ENCODE data around the gene NAALADL2. TPM values are rescaled to one million over a fixed set of nuclear protein-coding genes. Genes with fewer than 3 reads are reported as not detected.

Gene NAALADL2
- total and polyA plus RNA-seq, 2 of the 13 experiments (the other 11 are each of a cell fraction or from before 2014, with no cell fraction given) = 0.08 TPM; not detected in 1

DNA sequence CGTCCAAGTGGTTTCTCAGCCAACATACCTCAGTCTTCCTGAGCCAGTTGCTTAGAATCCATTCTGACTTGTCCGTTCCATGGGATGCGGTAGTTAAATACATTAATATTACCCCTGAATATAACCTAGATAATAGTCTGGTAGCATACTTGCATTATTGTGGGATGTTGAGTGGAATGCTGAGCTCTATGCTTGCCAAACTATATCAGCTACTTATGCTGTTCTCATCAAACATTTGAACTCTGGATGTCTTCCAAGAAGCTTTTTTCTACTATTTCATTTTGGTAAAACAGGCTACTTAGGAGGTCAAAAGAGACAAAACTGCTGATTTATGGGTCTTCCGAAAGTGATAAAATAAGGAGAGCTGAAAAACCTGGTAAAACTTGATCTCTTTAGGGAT lies 429.5 kb downstream of the NAALADL2 start:
- intact Hi-C loops (cut with micrococcal nuclease; ENCODE audit: unreplicated experiment) = no loop called here
- ChIA-PET POLR2A (no interaction called here), CTCF (ENCODE audit: low intra/inter-chr PET ratio, low total read pairs) (no interaction called here)
- H3K27me3 ChIP-seq (ENCODE audit: control insufficient read depth in 1 of 2, insufficient read depth in 2 of 2, low read length in 2 of 2) = no peaks in the 10 kb centered on the region; a peak in 1 of 5 replicates
- TF ChIP-seq FOXK2 (IDR thresholded peaks at IDR 0.05) (no peak), HNF4G (IDR thresholded peaks at IDR 0.05; ENCODE audit: borderline replicate concordance, low read depth, low read length) (no peak), HNF4G (CRISPR knock-in tag; IDR thresholded peaks at IDR 0.05; ENCODE audit: borderline replicate concordance, low read depth) (no peak), POLR2A (IDR thresholded peaks at IDR 0.05; ENCODE audit: insufficient read depth in 1 of 2, low read depth in 2 of 2, low read length in 2 of 2) (no peak)
- TF ChIP-seq, protein P1, sequence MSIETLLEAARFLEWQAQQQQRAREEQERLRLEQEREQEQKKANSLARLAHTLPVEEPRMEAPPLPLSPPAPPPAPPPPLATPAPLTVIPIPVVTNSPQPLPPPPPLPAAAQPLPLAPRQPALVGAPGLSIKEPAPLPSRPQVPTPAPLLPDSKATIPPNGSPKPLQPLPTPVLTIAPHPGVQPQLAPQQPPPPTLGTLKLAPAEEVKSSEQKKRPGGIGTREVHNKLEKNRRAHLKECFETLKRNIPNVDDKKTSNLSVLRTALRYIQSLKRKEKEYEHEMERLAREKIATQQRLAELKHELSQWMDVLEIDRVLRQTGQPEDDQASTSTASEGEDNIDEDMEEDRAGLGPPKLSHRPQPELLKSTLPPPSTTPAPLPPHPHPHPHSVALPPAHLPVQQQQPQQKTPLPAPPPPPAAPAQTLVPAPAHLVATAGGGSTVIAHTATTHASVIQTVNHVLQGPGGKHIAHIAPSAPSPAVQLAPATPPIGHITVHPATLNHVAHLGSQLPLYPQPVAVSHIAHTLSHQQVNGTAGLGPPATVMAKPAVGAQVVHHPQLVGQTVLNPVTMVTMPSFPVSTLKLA (IDR thresholded peaks at IDR 0.05) = no peak
- FAIRE-seq (no peak), DNase-seq (ENCODE audit: low spot score) (no peak), ATAC-seq (no peak)
- 46% methylated on average over 4 of the region's 4 CpGs for WGBS (ENCODE audit: low lambda C conversion rate)
- H2AFZ ChIP-seq (ENCODE audit: low read length) = no peak overlapping the region
- H3K79me2 ChIP-seq (ENCODE audit: insufficient read depth, low read length) = no peaks in the 10 kb centered on the region
- H3K4me2 ChIP-seq (ENCODE audit: low read depth, low read length) = no peak overlapping the region
- H3K9ac ChIP-seq (ENCODE audit: insufficient read depth, low read depth, low read length) = no peak overlapping the region
- in situ Hi-C loops (cut with HindIII; ENCODE audit: extremely low pct_ligation_motif_present, low pct_unique_long_range_greater_than_20kb) = no loop called here
- no peaks in the 10 kb centered on the region for H3K36me3 ChIP-seq (replicated peaks in 1 of 2; ENCODE audit: control insufficient read depth in 1 of 2, insufficient read depth in 2 of 2, low read length in 2 of 2)
- no peaks in the 10 kb centered on the region for H3K9me3 ChIP-seq (ENCODE audit: low read length)
- no peaks in the 10 kb centered on the region for H3K4me1 ChIP-seq (ENCODE audit: insufficient read depth, low read length)
- no peak overlapping the region for H3K27ac ChIP-seq (ENCODE audit: extremely low read length, insufficient read depth, low read length)
- no TSS peak for BruUV-seq (replicated peaks)
- H4K20me1 ChIP-seq (ENCODE audit: insufficient read depth, low read length) = no peaks in the 10 kb centered on the region
- no peak overlapping the region for H3K4me3 ChIP-seq (replicated peaks in 1 of 3; ENCODE audit: insufficient read depth in 1 of 3, low read depth in 2 of 3, low read length in 3 of 3)

DNA sequence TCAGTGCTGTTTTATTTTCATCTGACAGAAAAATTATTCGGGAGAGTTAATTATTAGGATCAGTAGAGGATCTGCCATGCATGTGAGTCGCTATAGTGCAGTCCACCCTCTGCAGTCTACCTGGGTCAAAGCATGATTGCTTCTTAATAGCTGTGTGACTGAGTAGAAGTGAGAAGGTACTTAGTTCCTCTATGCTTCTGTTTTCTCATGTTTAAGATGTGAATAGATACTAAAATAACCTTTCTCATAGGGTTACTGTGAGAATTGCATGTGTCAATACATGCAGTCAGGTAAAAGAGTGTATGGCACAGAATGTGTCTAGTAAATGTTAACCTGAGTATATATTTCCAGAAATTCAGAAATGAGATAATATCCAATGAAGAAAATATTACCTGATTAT lies 435.7 kb downstream of the NAALADL2 start:
- FAIRE-seq (no peak), ATAC-seq (no peak), DNase-seq (ENCODE audit: low spot score) (no peak)
- H3K9ac ChIP-seq (ENCODE audit: insufficient read depth, low read depth, low read length) = no peak overlapping the region
- intact Hi-C loops (cut with micrococcal nuclease; ENCODE audit: unreplicated experiment) (no loop called here), in situ Hi-C loops (cut with HindIII; ENCODE audit: extremely low pct_ligation_motif_present, low pct_unique_long_range_greater_than_20kb) (no loop called here)
- H3K4me3 ChIP-seq (replicated peaks in 1 of 3; ENCODE audit: insufficient read depth in 1 of 3, low read depth in 2 of 3, low read length in 3 of 3) = no peak overlapping the region
- H3K79me2 ChIP-seq (ENCODE audit: insufficient read depth, low read length) = no peaks in the 10 kb centered on the region
- TF ChIP-seq RORA (CRISPR knock-in tag; IDR thresholded peaks at IDR 0.05) (no peak), ZNF564 (CRISPR knock-in tag; IDR thresholded peaks at IDR 0.05) (no peak), AGO1 (IDR thresholded peaks at IDR 0.05; ENCODE audit: low read depth, low read length, poor library complexity, severe bottlenecking) (no peak), ZNF431 (CRISPR knock-in tag; IDR thresholded peaks at IDR 0.05; ENCODE audit: borderline replicate concordance, low read depth) (no peak)
- TF ChIP-seq, protein P2, sequence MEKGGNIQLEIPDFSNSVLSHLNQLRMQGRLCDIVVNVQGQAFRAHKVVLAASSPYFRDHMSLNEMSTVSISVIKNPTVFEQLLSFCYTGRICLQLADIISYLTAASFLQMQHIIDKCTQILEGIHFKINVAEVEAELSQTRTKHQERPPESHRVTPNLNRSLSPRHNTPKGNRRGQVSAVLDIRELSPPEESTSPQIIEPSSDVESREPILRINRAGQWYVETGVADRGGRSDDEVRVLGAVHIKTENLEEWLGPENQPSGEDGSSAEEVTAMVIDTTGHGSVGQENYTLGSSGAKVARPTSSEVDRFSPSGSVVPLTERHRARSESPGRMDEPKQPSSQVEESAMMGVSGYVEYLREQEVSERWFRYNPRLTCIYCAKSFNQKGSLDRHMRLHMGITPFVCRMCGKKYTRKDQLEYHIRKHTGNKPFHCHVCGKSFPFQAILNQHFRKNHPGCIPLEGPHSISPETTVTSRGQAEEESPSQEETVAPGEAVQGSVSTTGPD (CRISPR knock-in tag; IDR thresholded peaks at IDR 0.05) = no peak
- TF ChIP-seq, protein P3, sequence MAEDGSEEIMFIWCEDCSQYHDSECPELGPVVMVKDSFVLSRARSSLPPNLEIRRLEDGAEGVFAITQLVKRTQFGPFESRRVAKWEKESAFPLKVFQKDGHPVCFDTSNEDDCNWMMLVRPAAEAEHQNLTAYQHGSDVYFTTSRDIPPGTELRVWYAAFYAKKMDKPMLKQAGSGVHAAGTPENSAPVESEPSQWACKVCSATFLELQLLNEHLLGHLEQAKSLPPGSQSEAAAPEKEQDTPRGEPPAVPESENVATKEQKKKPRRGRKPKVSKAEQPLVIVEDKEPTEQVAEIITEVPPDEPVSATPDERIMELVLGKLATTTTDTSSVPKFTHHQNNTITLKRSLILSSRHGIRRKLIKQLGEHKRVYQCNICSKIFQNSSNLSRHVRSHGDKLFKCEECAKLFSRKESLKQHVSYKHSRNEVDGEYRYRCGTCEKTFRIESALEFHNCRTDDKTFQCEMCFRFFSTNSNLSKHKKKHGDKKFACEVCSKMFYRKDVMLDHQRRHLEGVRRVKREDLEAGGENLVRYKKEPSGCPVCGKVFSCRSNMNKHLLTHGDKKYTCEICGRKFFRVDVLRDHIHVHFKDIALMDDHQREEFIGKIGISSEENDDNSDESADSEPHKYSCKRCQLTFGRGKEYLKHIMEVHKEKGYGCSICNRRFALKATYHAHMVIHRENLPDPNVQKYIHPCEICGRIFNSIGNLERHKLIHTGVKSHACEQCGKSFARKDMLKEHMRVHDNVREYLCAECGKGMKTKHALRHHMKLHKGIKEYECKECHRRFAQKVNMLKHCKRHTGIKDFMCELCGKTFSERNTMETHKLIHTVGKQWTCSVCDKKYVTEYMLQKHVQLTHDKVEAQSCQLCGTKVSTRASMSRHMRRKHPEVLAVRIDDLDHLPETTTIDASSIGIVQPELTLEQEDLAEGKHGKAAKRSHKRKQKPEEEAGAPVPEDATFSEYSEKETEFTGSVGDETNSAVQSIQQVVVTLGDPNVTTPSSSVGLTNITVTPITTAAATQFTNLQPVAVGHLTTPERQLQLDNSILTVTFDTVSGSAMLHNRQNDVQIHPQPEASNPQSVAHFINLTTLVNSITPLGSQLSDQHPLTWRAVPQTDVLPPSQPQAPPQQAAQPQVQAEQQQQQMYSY (CRISPR knock-in tag; IDR thresholded peaks at IDR 0.05) = no peak
- TF ChIP-seq, protein P4, sequence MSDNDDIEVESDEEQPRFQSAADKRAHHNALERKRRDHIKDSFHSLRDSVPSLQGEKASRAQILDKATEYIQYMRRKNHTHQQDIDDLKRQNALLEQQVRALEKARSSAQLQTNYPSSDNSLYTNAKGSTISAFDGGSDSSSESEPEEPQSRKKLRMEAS (IDR thresholded peaks at IDR 0.05) = no peak
- CTCF ChIA-PET (ENCODE audit: low intra/inter-chr PET ratio, low total read pairs) = no interaction called here
- BruUV-seq (replicated peaks) = no TSS peak
- H4K20me1 ChIP-seq (ENCODE audit: insufficient read depth, low read length) = no peaks in the 10 kb centered on the region
- WGBS (ENCODE audit: low lambda C conversion rate) = 0% methylated on average over 2 of the region's 2 CpGs
- H3K4me2 ChIP-seq (ENCODE audit: low read depth, low read length) = no peak overlapping the region
- no peaks in the 10 kb centered on the region for H3K36me3 ChIP-seq (replicated peaks in 1 of 2; ENCODE audit: control insufficient read depth in 1 of 2, insufficient read depth in 2 of 2, low read length in 2 of 2)
- no peaks in the 10 kb centered on the region; the same call in 1 of the 2 replicates for H3K9me3 ChIP-seq (ENCODE audit: low read length)
- no peak overlapping the region for H2AFZ ChIP-seq (ENCODE audit: low read length)
- POLR2A ChIA-PET = no interaction called here
- H3K27ac ChIP-seq (ENCODE audit: extremely low read length, insufficient read depth, low read length) = no peak overlapping the region
- no peaks in the 10 kb centered on the region for H3K4me1 ChIP-seq (ENCODE audit: insufficient read depth, low read length)
- H3K27me3 ChIP-seq (ENCODE audit: control insufficient read depth in 1 of 2, insufficient read depth in 2 of 2, low read length in 2 of 2) = no peaks in the 10 kb centered on the region
